Chondrocyte (in vitro differentiated cells): ENCODE data around the gene LGALSL. TPM values are rescaled to one million over a fixed set of nuclear protein-coding genes. Genes with fewer than 3 reads are reported as not detected.

Experiments used
- DNase-seq: peaks from one replicate; pipeline ENCODE4 v3.0.0; 2021; ENCODE audit warnings: mixed read lengths, low spot score
- H3K27ac Mint-ChIP-seq: one replicate; pipeline ENCODE4 v1.8.0; 2021; ENCODE audit warnings: mild to moderate bottlenecking, moderate library complexity, mixed read lengths; ENCODE audit not compliant: unreplicated experiment
- H3K27me3 Mint-ChIP-seq: 2 replicates; pipeline ENCODE4 v1.8.0; 2021; ENCODE audit warnings: low read depth, mixed read lengths
- H3K36me3 Mint-ChIP-seq: 2 replicates; pipeline ENCODE4 v1.8.0; 2021; ENCODE audit warnings: low read depth, mixed read lengths
- H3K4me1 Mint-ChIP-seq: 2 replicates; pipeline ENCODE4 v1.8.0; 2021; ENCODE audit warnings: low read depth, mild to moderate bottlenecking, mixed read lengths
- H3K4me3 Mint-ChIP-seq: one replicate; pipeline ENCODE4 v1.8.0; 2021; ENCODE audit warnings: mild to moderate bottlenecking, moderate library complexity, mixed read lengths; ENCODE audit not compliant: unreplicated experiment
- H3K9me3 Mint-ChIP-seq: 2 replicates; pipeline ENCODE4 v1.8.0; 2021; ENCODE audit warnings: low read depth, mixed read lengths
- total RNA-seq: library from RNA; stranded (reverse); gene quantifications from 3 replicates; pipeline ENCODE4 v1.2.1, GENCODE V29; 2021
- TF ChIP-seq, protein P1 (sequence below): fragments of 200-600 bp; sonication (generic); IDR thresholded peaks from 2 replicates; pipeline ENCODE4 v1.5.0; 2021; ENCODE audit warnings: antibody characterized with exemption, mild to moderate bottlenecking, moderate library complexity

Gene LGALSL
- total RNA-seq, 1 donor from 2014 or later, result 25.0 TPM

DNA sequence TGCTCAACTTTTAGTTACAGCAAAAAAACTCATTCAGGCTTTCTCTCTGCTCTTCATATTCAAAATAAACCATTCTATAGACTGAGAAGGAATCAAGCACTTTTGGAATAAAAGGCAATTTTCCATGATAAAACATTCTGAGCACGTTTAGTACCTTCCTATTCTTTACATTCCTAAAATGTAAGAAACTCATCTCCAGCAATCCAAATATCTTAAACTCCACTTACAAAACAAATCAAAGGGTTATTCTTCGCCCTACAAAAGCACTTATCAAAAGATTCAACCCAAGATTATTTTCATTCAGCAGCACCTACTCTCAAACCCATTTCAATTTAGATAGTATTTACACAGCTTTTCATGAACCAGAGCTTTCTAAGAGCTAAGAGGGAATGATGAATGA lies 2.9 kb upstream of the LGALSL start:
- Mint-ChIP-seq H3K4me1 (peaks cover 18% of the 10 kb centered on the region), H3K27ac (no peak overlapping the region), H3K4me3 (no peak overlapping the region), H3K27me3 (no peaks in the 10 kb centered on the region), H3K36me3 (peaks cover 3% of the 10 kb centered on the region), H3K9me3 (no peaks in the 10 kb centered on the region)
- TF ChIP-seq, protein P1, sequence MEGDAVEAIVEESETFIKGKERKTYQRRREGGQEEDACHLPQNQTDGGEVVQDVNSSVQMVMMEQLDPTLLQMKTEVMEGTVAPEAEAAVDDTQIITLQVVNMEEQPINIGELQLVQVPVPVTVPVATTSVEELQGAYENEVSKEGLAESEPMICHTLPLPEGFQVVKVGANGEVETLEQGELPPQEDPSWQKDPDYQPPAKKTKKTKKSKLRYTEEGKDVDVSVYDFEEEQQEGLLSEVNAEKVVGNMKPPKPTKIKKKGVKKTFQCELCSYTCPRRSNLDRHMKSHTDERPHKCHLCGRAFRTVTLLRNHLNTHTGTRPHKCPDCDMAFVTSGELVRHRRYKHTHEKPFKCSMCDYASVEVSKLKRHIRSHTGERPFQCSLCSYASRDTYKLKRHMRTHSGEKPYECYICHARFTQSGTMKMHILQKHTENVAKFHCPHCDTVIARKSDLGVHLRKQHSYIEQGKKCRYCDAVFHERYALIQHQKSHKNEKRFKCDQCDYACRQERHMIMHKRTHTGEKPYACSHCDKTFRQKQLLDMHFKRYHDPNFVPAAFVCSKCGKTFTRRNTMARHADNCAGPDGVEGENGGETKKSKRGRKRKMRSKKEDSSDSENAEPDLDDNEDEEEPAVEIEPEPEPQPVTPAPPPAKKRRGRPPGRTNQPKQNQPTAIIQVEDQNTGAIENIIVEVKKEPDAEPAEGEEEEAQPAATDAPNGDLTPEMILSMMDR, result no peak
- DNase-seq, result no peak

- peak; percentile 86 for DNase-seq
- H3K27ac Mint-ChIP-seq, result peak overlapping the region; percentile 86
- peaks cover 16% of the 10 kb centered on the region for H3K36me3 Mint-ChIP-seq
- no peaks in the 10 kb centered on the region for H3K27me3 Mint-ChIP-seq
- peaks cover 18% of the 10 kb centered on the region for H3K4me1 Mint-ChIP-seq
- H3K4me3 Mint-ChIP-seq, result peak overlapping the region; percentile 94
- TF ChIP-seq, protein P1, result no peak
- H3K9me3 Mint-ChIP-seq, result no peaks in the 10 kb centered on the region
These were observed 697 bp downstream of the LGALSL start for GRCh38 chr2:64454386-64455332.

DNA sequence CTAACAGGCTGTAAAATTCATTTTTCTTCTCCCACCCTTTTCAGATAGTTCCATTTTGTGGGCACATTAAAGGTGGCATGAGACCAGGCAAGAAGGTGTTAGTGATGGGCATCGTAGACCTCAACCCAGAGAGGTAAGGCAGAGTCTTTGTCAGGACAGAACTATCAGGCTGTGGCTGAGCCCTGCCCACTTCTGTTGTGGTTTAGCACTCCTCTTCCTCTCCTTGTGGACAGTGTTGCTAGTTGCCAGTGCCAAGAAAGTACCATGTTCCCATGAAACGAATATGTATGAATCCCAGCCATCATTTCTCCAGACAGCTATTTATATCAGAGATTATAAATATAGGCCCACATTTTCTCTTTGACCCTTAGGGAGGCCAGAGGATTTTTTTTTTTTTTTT lies 1.6 kb downstream of the LGALSL start:
- peaks cover 17% of the 10 kb centered on the region for H3K36me3 Mint-ChIP-seq
- no peak for DNase-seq
- H3K27me3 Mint-ChIP-seq, result no peaks in the 10 kb centered on the region
- peaks cover 18% of the 10 kb centered on the region for H3K4me1 Mint-ChIP-seq
- peak overlapping the region; percentile 94 for H3K4me3 Mint-ChIP-seq
- H3K9me3 Mint-ChIP-seq, result no peaks in the 10 kb centered on the region
- TF ChIP-seq, protein P1, result no peak
- peak overlapping the region; percentile 86 for H3K27ac Mint-ChIP-seq

DNA sequence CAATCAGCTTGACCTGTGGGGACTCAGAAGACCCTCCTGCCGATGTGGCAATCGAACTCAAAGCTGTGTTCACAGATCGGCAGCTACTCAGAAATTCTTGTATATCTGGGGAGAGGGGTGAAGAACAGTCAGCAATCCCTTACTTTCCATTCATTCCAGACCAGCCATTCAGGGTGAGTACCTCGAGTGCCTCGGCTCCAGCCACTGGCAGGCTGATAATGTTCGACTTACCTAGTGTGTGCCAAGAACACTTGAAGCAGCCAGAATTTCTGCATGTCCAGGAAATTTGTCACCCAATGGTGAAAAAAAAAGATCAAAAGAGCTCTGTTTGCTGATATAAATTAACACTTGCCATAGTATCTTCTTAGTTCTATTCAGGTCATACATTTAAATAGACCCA lies 2.3 kb downstream of the LGALSL start:
- Mint-ChIP-seq H3K4me1 (peaks cover 18% of the 10 kb centered on the region), H3K4me3 (no peak overlapping the region), H3K9me3 (no peaks in the 10 kb centered on the region), H3K36me3 (peaks cover 17% of the 10 kb centered on the region), H3K27me3 (no peaks in the 10 kb centered on the region), H3K27ac (no peak overlapping the region)
- TF ChIP-seq, protein P1, result no peak
- no peak for DNase-seq

DNA sequence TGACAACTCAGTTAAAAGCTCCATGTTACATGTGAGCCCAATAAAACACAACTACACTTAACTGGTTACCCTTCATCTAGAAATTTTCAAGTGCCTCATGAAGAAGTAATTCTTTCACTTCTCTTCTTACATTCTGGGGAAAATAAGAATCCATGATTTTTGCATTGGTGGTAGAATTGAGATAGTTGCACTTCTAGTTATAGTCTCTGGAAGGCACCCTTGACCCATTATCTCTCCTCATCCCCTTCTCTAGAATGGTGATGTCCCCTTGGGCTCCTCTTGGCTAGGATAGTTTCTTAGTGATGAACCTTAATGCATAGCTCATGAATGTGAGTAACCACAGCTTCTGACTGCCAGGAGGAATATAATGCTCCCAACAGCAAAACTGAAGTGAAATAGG lies 3.6 kb downstream of the LGALSL start:
- no peaks in the 10 kb centered on the region for H3K9me3 Mint-ChIP-seq
- H3K27ac Mint-ChIP-seq, result no peak overlapping the region
- H3K36me3 Mint-ChIP-seq, result peaks cover 17% of the 10 kb centered on the region
- H3K4me1 Mint-ChIP-seq, result peaks cover 18% of the 10 kb centered on the region
- H3K27me3 Mint-ChIP-seq, result no peaks in the 10 kb centered on the region
- TF ChIP-seq, protein P1, result no peak
- H3K4me3 Mint-ChIP-seq, result no peak overlapping the region
- DNase-seq, result no peak
